AG09309 (cell line): ENCODE measurements around the gene BICD1.
A peak's percentile ranks its signal among the peaks of the same experiment; 100 is the strongest.
"Not testable (repeated sequence)": the region's sequence is repeated elsewhere in the genome, so short reads cannot be mapped to it uniquely, and the experiment has no call there.

Source experiments
- DNase-seq: peaks from one replicate; pipeline ENCODE4 v3.0.0-alpha.2; 2010; ENCODE audit warnings: low read depth
- H3K4me3 ChIP-seq: 2 replicates; pipeline ENCODE4 v1.5.1; 2011; ENCODE audit warnings: mild to moderate bottlenecking, low read depth, low read length, moderate library complexity; ENCODE audit not compliant: control insufficient read depth
- TF ChIP-seq, protein P1 (sequence below): IDR thresholded peaks from 2 replicates; pipeline ENCODE4 v1.5.1; 2011; ENCODE audit warnings: mild to moderate bottlenecking, low read depth, low read length, inconsistent platforms; ENCODE audit not compliant: insufficient read depth, control insufficient read depth; ENCODE audit errors: missing control alignments

Gene BICD1

GRCh38 chr12:32270818-32271710 lies 164.4 kb downstream of the BICD1 start:
- DNase-seq, result peak; percentile 3
- TF ChIP-seq, protein P1, sequence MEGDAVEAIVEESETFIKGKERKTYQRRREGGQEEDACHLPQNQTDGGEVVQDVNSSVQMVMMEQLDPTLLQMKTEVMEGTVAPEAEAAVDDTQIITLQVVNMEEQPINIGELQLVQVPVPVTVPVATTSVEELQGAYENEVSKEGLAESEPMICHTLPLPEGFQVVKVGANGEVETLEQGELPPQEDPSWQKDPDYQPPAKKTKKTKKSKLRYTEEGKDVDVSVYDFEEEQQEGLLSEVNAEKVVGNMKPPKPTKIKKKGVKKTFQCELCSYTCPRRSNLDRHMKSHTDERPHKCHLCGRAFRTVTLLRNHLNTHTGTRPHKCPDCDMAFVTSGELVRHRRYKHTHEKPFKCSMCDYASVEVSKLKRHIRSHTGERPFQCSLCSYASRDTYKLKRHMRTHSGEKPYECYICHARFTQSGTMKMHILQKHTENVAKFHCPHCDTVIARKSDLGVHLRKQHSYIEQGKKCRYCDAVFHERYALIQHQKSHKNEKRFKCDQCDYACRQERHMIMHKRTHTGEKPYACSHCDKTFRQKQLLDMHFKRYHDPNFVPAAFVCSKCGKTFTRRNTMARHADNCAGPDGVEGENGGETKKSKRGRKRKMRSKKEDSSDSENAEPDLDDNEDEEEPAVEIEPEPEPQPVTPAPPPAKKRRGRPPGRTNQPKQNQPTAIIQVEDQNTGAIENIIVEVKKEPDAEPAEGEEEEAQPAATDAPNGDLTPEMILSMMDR, result no peak

DNA sequence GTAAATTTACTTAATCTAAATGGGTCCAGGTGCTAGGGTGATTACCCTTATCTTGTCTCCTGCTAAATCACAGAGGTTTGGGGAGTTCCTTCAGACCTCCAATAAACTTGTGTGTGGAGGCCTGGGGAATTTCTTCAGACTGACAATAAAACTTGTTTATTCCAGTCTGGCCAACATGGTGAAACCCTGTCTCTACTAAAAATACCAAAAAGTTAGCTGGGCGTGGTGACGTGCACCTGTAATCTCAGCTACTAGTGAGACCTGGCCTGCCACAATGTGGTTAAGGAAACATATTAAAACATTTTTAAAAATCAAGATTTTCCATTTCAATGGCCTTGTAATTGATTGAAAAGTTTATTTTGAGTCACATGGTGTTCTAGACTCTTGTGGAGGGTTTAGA lies 165.8 kb downstream of the BICD1 start:
- TF ChIP-seq, protein P1, result no peak
- H3K4me3 ChIP-seq, result no peak overlapping the region
- DNase-seq, result no peak

More at GRCh38 chr12:32270818-32271710, 164.4 kb downstream of the BICD1 start:
- no peak overlapping the region for H3K4me3 ChIP-seq

GRCh38 chr12:32273063-32273522 lies 166.4 kb downstream of the BICD1 start:
- TF ChIP-seq, protein P1, result no peak
- no peak overlapping the region for H3K4me3 ChIP-seq
- DNase-seq, result no peak

- H3K4me3 ChIP-seq, result no peak overlapping the region
- TF ChIP-seq, protein P1, result no peak
- DNase-seq, result no peak
These were observed 167.1 kb downstream of the BICD1 start for GRCh38 chr12:32273712-32274111.

- no peak overlapping the region for H3K4me3 ChIP-seq
- TF ChIP-seq, protein P1, result no peak
- DNase-seq, result no peak
These were observed 168.0 kb downstream of the BICD1 start for GRCh38 chr12:32274665-32275064.

- not testable (repeated sequence) for H3K4me3 ChIP-seq, DNase-seq
These were observed 168.9 kb downstream of the BICD1 start for GRCh38 chr12:32275520-32275919.

- TF ChIP-seq, protein P1, result no peak
- DNase-seq, result no peak
- H3K4me3 ChIP-seq, result no peak overlapping the region
These were observed 171.1 kb downstream of the BICD1 start for GRCh38 chr12:32277774-32278173.
